KG1 (cell line): ENCODE results near the gene RANBP1.

Experiments used
- DNase-seq: peaks from one replicate; lab custom pipeline; 2025; lab: John Stamatoyannopoulos, UW

Gene RANBP1

DNA sequence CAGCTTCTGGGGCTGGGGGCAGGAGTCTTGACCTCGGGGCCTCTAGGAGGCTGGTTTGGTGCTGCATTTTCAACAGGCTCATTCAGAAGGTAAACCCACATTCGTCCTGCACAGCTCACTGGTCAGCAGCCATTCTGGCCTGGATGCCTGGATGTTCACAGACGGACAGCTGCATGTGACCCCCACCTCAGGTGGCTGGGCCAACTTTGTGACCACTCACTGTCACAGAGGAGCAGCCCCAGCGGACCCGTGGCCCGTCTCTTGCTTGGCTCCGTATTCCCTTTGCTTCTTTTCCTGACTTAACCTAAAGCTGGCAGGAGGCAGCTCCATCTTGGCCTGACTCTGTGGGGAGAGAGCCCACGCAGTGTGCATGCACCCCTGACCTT, 27.6 kb upstream of the RANBP1 start:
- DNase-seq, result no peak

DNA sequence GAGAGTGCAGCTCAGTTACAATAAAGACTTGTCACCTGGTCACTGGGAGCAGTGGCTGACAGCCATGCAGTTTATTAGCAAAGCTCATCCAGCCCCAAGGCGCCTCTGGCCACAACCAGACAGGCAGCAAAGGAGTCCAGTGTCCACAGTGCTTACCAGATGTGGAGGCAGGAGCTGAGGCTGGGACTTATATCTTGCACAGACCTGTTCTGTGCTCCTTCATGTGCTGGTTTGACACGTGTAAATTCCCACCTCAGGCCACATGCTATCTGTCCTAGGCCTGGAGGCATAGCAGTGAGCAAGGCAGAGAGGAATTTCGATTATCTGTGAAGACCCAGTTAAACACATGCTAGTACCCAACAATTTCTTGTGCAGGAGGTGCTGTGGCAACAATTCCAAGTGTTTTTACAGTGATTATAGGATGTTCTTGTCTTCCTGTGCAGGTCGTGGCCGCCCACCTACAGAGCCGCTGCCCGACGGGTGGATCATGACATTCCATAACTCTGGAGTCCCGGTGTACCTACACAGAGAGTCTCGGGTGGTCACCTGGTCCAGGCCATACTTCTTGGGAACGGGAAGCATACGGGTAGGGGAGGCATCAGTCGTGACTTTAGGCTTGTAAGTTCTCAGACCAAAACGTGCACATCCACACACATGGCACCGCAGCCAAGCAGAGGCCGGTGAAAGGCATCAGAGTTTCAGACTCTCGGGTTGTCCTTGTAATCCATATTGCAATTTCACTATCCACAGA, 26.5 kb upstream of the RANBP1 start:
- DNase-seq, result no peak

DNA sequence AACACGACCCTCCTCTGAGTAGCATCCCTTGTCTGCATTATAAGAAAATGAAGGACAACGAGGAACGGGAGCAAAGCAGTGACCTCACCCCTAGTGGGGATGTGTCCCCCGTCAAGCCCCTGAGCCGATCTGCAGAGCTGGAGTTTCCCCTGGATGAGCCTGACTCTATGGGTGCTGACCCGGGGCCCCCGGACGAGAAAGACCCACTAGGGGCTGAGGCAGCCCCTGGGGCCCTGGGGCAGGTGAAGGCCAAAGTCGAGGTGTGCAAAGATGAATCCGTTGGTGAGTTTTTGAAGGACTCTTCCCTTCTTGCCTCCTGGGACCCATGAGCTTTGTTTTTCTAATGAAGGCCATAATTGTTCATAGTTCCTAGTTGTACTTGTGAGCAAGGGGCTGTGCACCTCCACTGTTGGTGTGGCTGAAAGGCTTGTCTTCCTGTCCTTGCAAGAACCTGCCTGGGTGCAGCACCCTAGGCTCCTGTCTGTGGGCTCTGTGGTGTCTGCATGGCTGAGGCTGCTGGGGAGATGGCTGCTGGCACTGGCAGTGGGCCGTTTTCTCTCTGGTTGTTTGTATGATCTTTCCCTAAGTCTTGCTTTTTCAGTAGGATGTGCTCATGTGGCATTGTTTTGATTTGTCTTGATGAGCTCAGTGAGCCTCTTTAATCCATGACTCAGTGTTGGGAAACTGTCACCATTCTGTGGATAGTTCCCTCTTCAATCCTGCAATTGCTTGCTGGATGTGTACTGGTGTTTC, 25.8 kb upstream of the RANBP1 start:
- no peak for DNase-seq

DNA sequence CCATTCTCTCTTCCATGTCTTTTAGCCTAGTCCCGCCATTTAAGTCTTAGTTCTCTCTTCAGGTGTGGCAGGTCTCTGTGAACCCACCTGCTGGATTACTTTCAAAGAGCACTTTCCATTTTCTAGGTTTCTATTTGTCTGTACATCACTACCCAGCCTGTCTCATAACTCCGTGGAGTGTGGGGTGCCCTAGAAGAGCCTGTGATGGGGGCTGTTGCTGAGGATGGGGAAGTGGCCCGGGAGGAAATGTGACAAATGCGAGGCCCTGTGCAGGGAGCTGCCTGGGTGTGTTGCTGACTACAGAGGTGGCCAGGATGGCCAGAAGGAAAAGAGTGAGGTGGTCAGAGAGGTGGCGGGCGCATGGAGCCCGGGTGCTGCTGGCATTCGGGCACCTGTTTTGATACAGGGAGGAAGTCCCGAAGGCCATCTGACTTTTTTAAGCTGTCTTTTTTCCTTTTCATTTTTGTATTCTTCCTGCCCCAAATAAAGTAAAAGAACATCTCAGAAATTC, 25.1 kb upstream of the RANBP1 start:
- no peak for DNase-seq

- no peak for DNase-seq
Observed at GRCh38 chr22:20091690-20092476, 24.0 kb upstream of the RANBP1 start.

DNA sequence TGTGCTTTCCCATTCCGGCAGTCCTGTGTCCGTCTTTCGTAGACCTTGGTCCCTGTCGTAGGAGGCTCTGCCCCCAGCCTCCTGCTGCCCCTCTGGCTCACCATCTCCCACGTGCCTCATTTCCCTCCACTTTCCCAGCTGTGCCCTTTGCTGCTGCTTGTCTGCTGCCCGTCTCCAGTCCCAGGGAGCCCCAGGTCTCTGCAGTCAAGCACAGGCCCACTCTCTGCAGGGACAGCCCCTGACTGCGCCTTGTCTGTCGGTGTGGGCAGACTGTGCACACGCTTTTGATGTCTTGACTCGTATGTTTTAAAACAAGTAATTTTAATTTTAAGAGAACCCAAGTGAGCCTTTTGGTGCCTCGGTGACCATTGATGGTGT, 23.4 kb upstream of the RANBP1 start:
- no peak for DNase-seq

GRCh38 chr22:20093418-20094196, 22.3 kb upstream of the RANBP1 start:
- DNase-seq, result no peak

DNA sequence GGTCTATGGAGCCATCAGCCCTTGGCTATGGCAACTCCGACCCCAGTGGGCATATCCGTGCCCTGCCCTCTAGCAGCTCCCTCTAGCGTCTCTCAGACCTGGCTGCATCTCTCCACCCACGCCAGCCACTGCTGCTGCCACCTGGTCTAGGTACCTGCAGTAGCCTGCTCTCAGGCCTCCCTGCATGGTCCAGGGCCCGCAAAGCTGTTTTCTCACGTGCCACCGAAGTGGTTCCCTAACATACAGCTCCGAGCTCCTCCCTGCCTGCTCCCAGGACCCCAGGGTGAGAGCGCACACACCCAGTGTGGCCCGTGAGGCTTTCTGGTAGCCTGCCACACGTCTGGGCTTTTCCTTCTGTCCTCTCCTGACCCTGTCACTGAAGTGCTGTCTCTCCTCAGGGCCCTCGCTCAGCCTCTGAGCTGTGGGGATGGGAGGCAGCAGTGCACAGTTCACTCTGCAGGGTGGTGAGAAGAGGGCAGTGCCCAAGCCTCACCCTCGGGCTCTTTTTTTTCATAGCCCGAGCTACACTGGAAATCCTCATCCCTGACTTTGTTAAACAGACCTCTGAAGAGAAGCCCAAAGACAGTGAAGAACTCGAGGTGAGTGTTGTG, 21.6 kb upstream of the RANBP1 start:
- no peak for DNase-seq

DNA sequence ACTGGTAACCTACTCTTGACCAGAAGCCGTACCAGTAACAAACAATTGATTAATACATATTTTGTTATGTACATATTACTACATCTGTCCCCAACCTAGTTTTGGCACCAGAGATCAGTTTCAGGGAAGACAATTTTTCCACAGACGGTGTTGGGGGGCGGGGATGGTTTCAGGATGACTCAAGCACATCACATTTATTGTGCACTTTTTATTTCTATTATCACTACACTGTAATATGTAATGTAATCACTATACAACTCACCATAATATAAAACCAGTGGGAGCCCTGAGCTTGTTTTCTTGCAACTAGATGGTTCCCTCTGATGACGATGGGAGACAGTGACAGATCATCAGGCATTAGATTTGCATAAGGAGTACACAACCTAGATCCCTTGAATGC, 20.4 kb upstream of the RANBP1 start:
- DNase-seq, result no peak

GRCh38 chr22:20096574-20097420, 19.1 kb upstream of the RANBP1 start:
- no peak for DNase-seq

DNA sequence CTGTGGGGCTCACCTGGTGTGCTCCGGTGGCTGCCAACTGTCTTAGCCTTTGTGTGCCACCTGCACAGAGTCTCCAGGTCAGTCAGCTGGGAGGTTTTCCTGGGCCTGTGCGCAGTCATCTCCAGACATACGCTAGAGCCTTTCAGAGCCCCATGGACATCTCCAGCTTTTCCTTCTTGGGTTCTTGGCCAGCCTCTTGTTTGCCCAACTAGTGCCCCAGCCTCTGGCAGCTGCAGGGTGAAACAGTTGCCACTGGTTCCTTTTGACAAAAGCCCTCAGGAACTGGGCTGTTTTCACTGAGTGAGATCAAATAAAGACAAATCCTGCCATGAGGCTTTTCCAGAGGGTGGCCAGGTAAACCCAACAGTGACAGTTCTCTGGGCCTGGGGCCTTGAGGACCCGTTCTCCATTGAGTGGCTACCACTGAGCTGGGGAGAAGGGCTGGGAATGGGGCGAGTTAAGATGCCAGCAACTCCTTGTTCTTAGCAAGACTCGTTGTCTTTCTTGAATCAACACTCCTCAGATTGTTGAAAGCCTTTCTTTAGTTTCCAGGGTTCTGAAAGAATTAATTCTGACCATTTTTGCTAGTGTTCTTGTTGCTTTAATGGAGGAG, 16.7 kb upstream of the RANBP1 start:
- no peak for DNase-seq

- no peak for DNase-seq
Observed at GRCh38 chr22:20101638-20102037, 14.3 kb upstream of the RANBP1 start.

- no peak for DNase-seq
Observed at GRCh38 chr22:20102203-20102780, 13.6 kb upstream of the RANBP1 start.

- no peak for DNase-seq
Observed at GRCh38 chr22:20105456-20106204, 10.3 kb upstream of the RANBP1 start.

- DNase-seq, result no peak
Observed at GRCh38 chr22:20106205-20106848, 9.6 kb upstream of the RANBP1 start.

GRCh38 chr22:20106849-20107237, 9.1 kb upstream of the RANBP1 start:
- DNase-seq, result no peak

- DNase-seq, result no peak
Observed at GRCh38 chr22:20107471-20107901, 8.4 kb upstream of the RANBP1 start.
